ENCODE data around the gene PPP6C.
"Not testable (repeated sequence)": the region's sequence is repeated elsewhere in the genome, so short reads cannot be mapped to it uniquely, and the experiment has no call there.

The PPP6C gene

DNA sequence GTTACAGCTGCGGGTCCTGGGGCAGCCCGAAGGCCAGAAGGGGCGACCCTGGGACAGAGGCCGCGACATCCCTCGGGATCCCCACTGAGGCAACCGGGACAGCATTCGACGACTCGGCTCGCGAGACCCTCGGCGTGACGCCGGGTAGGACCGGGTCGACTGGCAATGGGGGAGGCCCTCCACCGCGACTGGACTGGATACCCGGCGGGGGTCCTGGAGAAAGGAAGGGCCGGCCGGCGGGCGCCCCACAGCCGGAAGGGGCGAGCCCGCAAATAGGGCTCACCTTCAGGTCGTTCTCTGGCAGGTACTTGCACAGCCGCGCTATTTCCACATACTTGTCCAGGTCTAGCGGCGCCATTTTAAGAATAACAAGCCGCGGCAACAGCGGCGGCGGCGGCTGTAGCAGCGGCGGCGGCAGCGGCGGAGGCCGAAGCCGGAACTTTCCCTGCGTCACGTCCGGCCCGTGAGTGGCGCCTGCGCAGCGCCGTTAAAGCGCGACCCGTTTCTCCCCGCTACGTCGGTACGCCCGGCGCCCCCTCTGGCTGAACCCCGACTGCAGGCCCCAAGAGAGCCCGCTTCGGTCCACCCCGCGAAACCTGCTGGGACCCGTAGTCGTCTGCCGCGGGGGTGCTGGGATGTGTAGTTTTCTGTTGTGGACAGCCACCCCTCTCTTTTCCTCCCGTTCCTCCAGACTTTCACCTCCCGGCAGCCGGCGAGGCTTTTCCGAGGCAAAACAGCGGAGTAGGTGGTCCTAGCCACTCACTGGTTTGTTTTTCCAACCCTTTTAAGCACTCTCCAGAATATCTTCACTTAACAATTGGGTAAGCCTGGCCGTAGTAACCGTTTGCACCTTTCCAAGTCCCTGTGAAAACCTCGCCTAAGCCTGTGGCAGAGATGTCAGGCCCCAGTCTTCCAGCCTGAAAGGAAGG is at the start of gene PPP6C:
Gene PPP6C (minus strand): TSS at position 443 of the 929 bp plus-strand sequence. CDS start 85 bp downstream, at position 358.
- DNase-seq, result peak; percentile 95

- DNase-seq, result no peak
Observed at GRCh38 chr9:125238915-125239446, 49.4 kb upstream of the PPP6C start.

DNA sequence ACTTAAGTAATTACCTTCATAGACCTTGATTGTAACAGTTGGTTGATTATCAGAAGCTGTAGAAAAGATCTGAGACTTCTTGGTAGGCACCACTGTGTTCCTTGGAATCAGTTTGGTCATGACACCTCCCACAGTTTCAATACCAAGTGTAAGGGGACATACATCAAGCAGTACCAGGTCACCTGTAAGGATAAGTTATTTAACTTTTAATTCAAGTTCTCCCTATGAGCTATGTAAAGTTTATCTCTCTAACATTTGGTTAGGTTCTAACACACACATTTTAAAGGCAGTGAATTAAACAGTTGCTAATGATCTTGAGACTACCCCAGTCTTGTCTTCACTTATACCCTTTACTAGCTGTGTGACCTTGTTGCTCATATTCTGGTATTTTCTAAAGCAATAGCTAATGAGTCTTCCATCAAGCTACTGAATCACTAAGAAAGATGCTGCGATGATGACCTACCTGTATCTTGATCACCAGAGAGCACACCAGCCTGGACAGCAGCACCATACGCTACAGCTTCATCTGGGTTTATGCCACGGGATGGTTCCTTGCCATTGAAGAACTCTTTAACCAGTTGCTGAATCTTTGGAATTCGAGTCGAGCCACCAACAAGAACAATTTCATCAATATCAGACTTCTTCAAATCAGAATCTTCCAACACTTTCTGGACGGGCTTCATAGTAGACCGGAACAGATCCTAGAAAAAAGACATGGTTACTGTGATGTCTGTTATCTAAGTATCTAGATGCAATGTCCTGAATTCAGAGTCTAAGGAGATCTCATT is 48.7 kb upstream of the PPP6C start:
- no peak for DNase-seq

- DNase-seq, result not testable (repeated sequence)
Observed at GRCh38 chr9:125236520-125237159, 47.0 kb upstream of the PPP6C start.

- DNase-seq, result no peak
Observed at GRCh38 chr9:125235804-125236519, 46.4 kb upstream of the PPP6C start.

- not testable (repeated sequence) for DNase-seq
Observed at GRCh38 chr9:125234099-125234498, 44.5 kb upstream of the PPP6C start.

DNA sequence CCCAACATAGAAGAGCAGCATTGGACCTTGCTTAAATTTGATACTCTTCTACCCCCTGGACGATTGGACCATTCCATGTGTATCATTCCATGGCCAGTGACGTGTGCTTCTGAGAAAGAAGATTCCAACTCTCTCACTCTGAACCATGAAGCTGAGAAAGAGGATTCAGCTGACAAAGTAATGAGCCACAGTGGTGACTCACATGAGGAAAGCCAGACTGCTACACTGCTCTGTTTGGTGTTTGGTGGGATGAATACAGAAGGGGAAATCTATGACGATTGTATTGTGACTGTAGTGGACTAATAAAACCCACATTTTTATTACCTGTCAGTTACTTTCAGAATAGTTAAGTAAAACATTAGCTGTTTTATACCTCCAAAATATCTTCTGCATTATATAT is 44.1 kb upstream of the PPP6C start:
- DNase-seq, result peak; percentile 98

GRCh38 chr9:125227761-125228160 is 38.2 kb upstream of the PPP6C start:
- no peak for DNase-seq

DNA sequence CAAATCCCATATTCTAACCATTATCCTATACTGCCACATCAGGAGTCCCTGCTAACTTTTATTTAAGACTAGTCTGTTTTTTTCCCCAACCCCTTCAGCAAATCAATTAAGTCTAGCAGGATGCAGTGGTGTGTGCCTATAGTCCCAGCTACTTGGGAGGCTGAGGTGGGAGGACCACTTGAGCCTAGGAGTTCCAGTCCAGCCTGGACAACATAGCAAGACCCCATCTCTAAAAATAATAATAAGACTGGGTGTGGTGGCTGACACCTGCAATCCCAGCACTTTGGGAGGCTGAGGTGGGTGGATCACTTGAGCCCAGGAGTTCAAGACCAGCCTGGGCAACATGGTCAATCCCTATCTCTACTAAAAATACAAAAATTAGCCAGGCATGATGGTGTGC is 35.3 kb upstream of the PPP6C start:
- DNase-seq, result not testable (repeated sequence)

- no peak for DNase-seq
Observed at GRCh38 chr9:125218621-125219020, 29.0 kb upstream of the PPP6C start.

DNA sequence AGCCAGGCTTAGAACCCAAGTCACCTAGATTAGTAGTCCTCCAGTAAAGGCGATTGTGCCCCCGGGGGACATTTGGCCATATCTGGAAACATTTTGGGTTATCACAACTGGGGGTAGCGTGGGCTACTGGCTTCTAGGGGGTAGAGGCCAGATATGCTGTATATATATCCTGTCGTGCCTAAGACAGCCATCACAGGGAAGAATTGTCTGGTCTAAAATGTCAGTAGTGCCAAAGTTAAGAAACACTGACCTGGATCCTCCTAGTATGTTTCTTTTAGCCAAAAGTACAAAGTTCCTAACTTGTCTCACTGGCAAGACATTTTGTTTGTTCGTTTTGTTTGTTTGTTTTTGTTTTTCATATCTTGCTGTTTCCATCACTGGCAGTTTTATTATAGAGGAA is 24.6 kb upstream of the PPP6C start:
- no peak for DNase-seq

DNA sequence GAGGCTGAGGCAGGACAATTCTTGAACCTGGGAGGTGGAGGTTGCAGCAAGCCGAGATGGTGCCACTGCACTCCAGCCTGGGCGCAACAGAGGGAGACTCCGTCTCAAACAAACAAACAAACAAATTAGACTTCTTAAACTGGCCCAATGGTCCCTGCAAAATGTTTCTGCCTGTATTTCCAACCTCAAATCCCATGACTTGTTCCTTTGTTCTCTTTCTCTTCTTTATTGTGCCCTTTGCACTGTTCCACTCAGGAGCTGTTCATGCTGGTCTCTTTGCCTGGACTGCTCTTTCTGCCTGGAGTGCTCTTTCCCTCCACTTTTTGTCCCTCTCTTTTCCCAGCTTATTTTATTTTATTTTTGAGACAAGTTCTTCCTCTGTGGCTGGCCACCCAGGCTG is 14.9 kb upstream of the PPP6C start:
- no peak for DNase-seq

GRCh38 chr9:125202846-125203618 is 13.4 kb upstream of the PPP6C start:
- no peak for DNase-seq

DNA sequence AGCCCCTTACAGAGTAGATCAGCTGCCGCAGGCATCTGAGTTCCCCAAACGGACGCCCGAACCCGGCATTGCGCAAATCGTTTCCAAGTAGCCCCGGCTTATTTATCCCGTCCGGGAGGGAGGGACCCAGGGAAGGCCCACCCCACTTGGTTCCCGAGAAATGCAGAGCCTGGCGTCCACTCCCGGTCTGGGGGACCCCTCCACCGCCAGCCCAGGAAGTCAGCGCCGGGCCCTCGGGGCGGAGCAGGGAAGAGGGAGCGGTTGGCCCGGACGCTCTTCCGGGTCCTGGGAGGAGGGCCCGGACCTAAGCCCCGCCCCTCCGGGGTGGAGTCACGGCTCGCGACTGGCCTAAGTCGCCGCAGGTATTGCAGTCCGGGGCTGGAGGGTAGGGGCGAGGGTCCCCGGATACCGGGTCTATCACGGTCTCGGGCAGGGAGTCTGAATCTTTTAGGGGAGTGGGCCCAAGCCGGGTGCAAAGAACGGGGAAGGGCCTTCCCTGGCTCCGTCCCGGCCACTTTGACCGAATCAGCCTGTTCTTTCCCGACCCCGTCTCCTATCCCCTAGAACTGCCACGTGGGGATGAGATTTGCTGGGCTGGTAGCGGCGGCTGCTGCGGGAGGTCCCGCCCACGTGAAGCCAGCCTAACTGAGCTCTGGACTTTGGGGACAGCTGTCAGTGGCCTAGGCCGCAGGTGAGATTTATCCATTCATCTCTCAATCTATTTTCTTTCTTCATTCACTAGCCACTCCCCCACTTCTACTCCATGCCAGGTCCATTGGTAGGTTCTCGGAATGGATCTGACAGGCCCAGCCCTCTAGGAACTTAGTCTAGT is 10.8 kb upstream of the PPP6C start, which contains the start of gene RABEPK:
Gene RABEPK (plus strand): TSS at position 327 of the 832 bp plus-strand sequence. CDS start 2,472 bp downstream, outside the sequence.
- DNase-seq, result peak; percentile 96

GRCh38 chr9:125195591-125195990 is 6.0 kb upstream of the PPP6C start:
- DNase-seq, result not testable (repeated sequence)

DNA sequence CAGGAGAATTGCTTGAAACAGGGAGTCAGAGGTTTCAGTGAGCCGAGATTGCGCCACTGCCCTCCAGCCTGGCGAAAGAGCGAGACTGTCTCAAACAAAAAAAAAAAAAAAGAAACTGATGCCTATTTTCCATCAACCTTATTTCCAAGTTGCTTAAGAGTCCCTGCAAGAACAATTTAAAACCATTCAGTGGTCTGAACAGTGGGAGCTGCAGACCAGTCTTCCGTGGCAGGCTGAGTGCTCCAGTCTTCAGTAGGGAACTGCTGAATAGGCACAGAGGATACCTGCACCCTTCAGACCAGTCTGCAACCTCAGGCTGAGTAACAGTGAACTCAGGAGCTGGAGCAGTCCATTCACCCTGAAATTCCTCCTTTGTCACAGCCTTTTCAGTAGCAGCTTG is 4.9 kb upstream of the PPP6C start:
- DNase-seq, result not testable (repeated sequence)

DNA sequence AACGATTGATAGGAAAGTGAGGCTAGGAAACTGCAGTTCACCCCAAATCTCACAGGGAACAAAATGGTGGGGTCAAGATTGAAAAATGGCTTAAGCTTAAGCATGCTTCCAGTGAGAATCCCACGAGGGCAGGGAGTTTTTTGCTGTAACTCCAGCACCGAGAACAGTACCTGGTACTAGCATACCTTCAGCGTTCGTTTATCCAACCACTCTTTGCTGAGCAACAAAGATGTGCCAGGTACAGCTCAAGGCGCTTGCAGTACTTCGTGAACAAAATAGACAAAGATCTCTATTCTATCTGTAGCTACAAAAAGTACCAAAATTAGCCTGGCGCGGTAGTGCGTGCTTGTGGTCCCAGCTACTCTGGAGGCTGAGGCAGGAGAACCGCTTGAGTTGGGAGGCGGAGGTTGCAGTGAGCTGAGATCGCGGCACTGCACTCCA is 778 bp upstream of the PPP6C start:
- no peak for DNase-seq

DNA sequence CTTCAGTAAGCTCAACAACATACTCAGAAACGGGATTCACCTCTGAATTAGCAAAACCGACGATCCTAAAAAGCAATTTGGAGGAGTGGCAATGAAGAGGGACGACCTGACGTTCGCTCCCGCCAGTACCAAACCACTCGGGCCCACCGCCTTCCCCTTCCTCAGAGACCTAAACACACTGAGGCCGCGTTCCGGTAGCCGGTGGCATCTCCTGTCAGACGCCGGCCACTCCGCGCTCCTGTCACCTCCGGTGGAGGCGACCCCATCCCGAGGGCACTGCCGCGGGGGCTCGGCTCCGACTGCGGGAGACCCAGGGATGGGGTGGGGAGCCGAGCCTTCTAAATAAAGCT is 617 bp downstream of the PPP6C start:
- no peak for DNase-seq

DNA sequence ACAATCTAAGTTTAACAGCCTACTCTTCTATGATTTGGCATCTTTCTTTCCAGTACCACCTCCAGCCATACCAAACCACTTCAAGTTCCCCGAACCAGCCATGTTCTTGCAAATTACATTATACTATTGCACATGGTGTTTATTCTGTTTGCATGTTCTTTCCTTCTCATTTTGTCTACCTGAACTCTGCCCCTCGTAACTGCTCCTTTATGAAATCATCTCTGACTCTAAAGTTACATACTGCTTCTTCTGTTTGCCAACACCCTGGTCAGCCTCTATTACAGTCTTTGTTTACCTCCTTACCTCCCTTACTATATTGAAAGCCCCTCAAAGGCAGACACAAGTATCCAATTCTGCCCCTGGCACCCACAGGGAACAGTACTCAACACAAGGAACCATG is 6.0 kb downstream of the PPP6C start:
- no peak for DNase-seq

GRCh38 chr9:125183054-125183453 is 6.5 kb downstream of the PPP6C start:
- DNase-seq, result peak; percentile 10

All from fibroblast of skin of right quadriceps (primary cell).